Lower lobe of right lung (tissue), 2 donors: ENCODE data around the gene C10orf88. TPM values are rescaled to one million over a fixed set of nuclear protein-coding genes. Genes with fewer than 3 reads are reported as not detected.

ENCODE experiments used
- ATAC-seq, 2 donors: fragments of 200-7000 bp; cut with Tn5 transposase; one replicate each; pipeline ENCODE4 v1.9.1; 2020 to 2022; ENCODE audit warnings: mild to moderate bottlenecking in 2 of 2, moderate library complexity in 2 of 2
- DNase-seq: peaks from one replicate; pipeline ENCODE4 v3.0.0-alpha.2; 2020
- H3K27ac ChIP-seq: fragments of 200-600 bp; one replicate; pipeline ENCODE4 v1.8.0; 2022
- H3K27me3 ChIP-seq: fragments of 200-600 bp; one replicate; pipeline ENCODE4 v1.8.0; 2022; ENCODE audit warnings: low read depth
- H3K36me3 ChIP-seq: fragments of 200-600 bp; one replicate; pipeline ENCODE4 v1.8.0; 2022; ENCODE audit warnings: mild to moderate bottlenecking
- H3K4me1 ChIP-seq: fragments of 200-600 bp; one replicate; pipeline ENCODE4 v1.8.0; 2022
- H3K4me3 ChIP-seq: fragments of 200-600 bp; one replicate; pipeline ENCODE4 v1.8.0; 2022; ENCODE audit warnings: mild to moderate bottlenecking
- H3K9me3 ChIP-seq: fragments of 200-600 bp; one replicate; pipeline ENCODE4 v1.8.0; 2022
- CTCF ChIP-seq: fragments of 200-600 bp; IDR thresholded peaks from one replicate; pipeline ENCODE4 v1.8.0; 2022; ENCODE audit warnings: antibody characterized with exemption, mild to moderate bottlenecking
- intact Hi-C: fragments of 100-400 bp; cut with DNase I; formaldehyde crosslinking; loops from one replicate; pipeline ENCODE4 v1.11.0; 2022
- long read RNA-seq: library from polyadenylated mRNA; unstranded; transcript quantifications from one replicate; pipeline ENCODE4 v2.0.0, GENCODE V29; 2021
- total RNA-seq: library from RNA; stranded (reverse); fragmentation: NEBNext Ultra II Directional; extraction: Animal tissue kit (Norgen Biotek cat#: 25700); gene quantifications from one replicate; pipeline ENCODE4 v1.2.1, GENCODE V29; 2021
- donor health status: DM: no; HTN: yes; CAD: no; lungs with severe emphysema.

The C10orf88 gene
- total RNA-seq, result 7.0 TPM
- long read RNA-seq, transcript C10orf88-204 (6 exons, 2,482 nt), result major isoform, 9 of 12 reads
- long read RNA-seq, partial matches to known transcripts, result 3 of 12 reads
- long read RNA-seq, other reads (novel, unspliced or antisense), result 0 of 12 reads

GRCh38 chr10:122953902-122954730, at the start of gene C10orf88:
Gene C10orf88, minus strand, starts transcription at chr10:122954227. Its CDS starts 49 bp downstream, at chr10:122954178.
- H3K36me3 ChIP-seq, result peaks cover 3% of the 10 kb centered on the region
- H3K27ac ChIP-seq, result peak within 1 kb of the TSS; percentile 79
- H3K4me3 ChIP-seq, result peak within 1 kb of the TSS; percentile 85
- peaks cover 24% of the 10 kb centered on the region for H3K4me1 ChIP-seq
- no peaks in the 10 kb centered on the region for H3K27me3 ChIP-seq
- H3K9me3 ChIP-seq, result no peaks in the 10 kb centered on the region
- DNase-seq, result peak; percentile 98
- peak; percentile 99 for ATAC-seq
- no peak for TF ChIP-seq CTCF
- intact Hi-C loops, result no loop called here

- ATAC-seq (no peak), DNase-seq (no peak)
- Histone ChIP-seq H3K9me3 (no peaks in the 10 kb centered on the region), H3K4me1 (peaks cover 24% of the 10 kb centered on the region), H3K36me3 (peaks cover 26% of the 10 kb centered on the region), H3K27ac (no peak overlapping the region), H3K4me3 (no peak overlapping the region), H3K27me3 (no peaks in the 10 kb centered on the region)
- no peak for TF ChIP-seq CTCF
- intact Hi-C loops, result no loop called here
Observed at GRCh38 chr10:123001370-123001769, 47.3 kb upstream of the C10orf88 start.

GRCh38 chr10:123000155-123000554, 46.1 kb upstream of the C10orf88 start:
- Histone ChIP-seq H3K9me3 (no peaks in the 10 kb centered on the region), H3K4me1 (peaks cover 19% of the 10 kb centered on the region), H3K4me3 (no peak overlapping the region), H3K36me3 (peaks cover 32% of the 10 kb centered on the region), H3K27ac (no peak overlapping the region), H3K27me3 (no peaks in the 10 kb centered on the region)
- ATAC-seq (no peak), DNase-seq (no peak)
- no peak for TF ChIP-seq CTCF
- intact Hi-C loops, result no loop called here

- intact Hi-C loops, result no loop called here
- Histone ChIP-seq H3K27me3 (no peaks in the 10 kb centered on the region), H3K36me3 (peaks cover 40% of the 10 kb centered on the region), H3K9me3 (no peaks in the 10 kb centered on the region), H3K27ac (no peak overlapping the region), H3K4me3 (no peak overlapping the region), H3K4me1 (peaks cover 13% of the 10 kb centered on the region)
- no peak for TF ChIP-seq CTCF
- DNase-seq (no peak), ATAC-seq (no peak)
Observed at GRCh38 chr10:122999347-122999746, 45.3 kb upstream of the C10orf88 start.

GRCh38 chr10:122998934-122999333, 44.9 kb upstream of the C10orf88 start:
- H3K9me3 ChIP-seq, result no peaks in the 10 kb centered on the region
- ATAC-seq (no peak), DNase-seq (no peak)
- peaks cover 44% of the 10 kb centered on the region for H3K36me3 ChIP-seq
- intact Hi-C loops, result no loop called here
- TF ChIP-seq CTCF, result no peak
- H3K27ac ChIP-seq, result no peak overlapping the region
- H3K27me3 ChIP-seq, result no peaks in the 10 kb centered on the region
- H3K4me1 ChIP-seq, result peaks cover 9% of the 10 kb centered on the region
- no peak overlapping the region for H3K4me3 ChIP-seq
